Superior temporal gyrus (tissue), 1 donor: ENCODE measurements around the gene RBM46.
"Not testable (repeated sequence)": the region's sequence is repeated elsewhere in the genome, so short reads cannot be mapped to it uniquely, and the experiment has no call there.

Experiments used
- DNase-seq: peaks from one replicate; pipeline ENCODE4 v3.0.0-alpha.2; 2016; ENCODE audit errors: extremely low spot score

RBM46 gene

GRCh38 chr4:154838155-154838554 lies 57.1 kb downstream of the RBM46 start:
- DNase-seq: no peak

GRCh38 chr4:154838694-154839093 lies 57.6 kb downstream of the RBM46 start:
- DNase-seq: no peak

GRCh38 chr4:154854362-154854761 lies 73.3 kb downstream of the RBM46 start:
- DNase-seq: peak; percentile 12

GRCh38 chr4:154858166-154858565 lies 77.1 kb downstream of the RBM46 start:
- DNase-seq: no peak

GRCh38 chr4:154868414-154869194 lies 87.5 kb downstream of the RBM46 start:
- DNase-seq: no peak

GRCh38 chr4:154869301-154869700 lies 88.2 kb downstream of the RBM46 start:
- no peak for DNase-seq

- DNase-seq: no peak
These were observed 91.1 kb downstream of the RBM46 start for GRCh38 chr4:154872198-154872597.

- not testable (repeated sequence) for DNase-seq
These were observed 93.0 kb downstream of the RBM46 start for GRCh38 chr4:154874049-154874448.

GRCh38 chr4:154877110-154877760 lies 96.2 kb downstream of the RBM46 start:
- DNase-seq: no peak
